HG03342 (cell line): ENCODE results near the gene SUGP2.

Experiments
- ATAC-seq: cut with Tn5 transposase; IDR thresholded peaks from one replicate; pipeline ENCODE4 v1.9.1; 2021; ENCODE audit warnings: mild to moderate bottlenecking, moderate library complexity; ENCODE audit not compliant: unreplicated experiment

SUGP2 gene

GRCh38 chr19:18993115-18993514, 40.2 kb downstream of the SUGP2 start:
- ATAC-seq: no peak

- ATAC-seq: no peak
Measured at GRCh38 chr19:18992696-18993095, 40.6 kb downstream of the SUGP2 start.

GRCh38 chr19:18991468-18991867, 41.8 kb downstream of the SUGP2 start:
- ATAC-seq: no peak

- no peak for ATAC-seq
Measured at GRCh38 chr19:18991006-18991405, 42.3 kb downstream of the SUGP2 start.

- ATAC-seq: no peak
Measured at GRCh38 chr19:18990128-18990708, 43.1 kb downstream of the SUGP2 start.

GRCh38 chr19:18989316-18989715, 44.0 kb downstream of the SUGP2 start:
- ATAC-seq: no peak

- no peak for ATAC-seq
Measured at GRCh38 chr19:18987456-18987855, 45.9 kb downstream of the SUGP2 start.

GRCh38 chr19:18985257-18985656, 48.1 kb downstream of the SUGP2 start:
- no peak for ATAC-seq

GRCh38 chr19:18984251-18984650, 49.1 kb downstream of the SUGP2 start:
- ATAC-seq: no peak

- no peak for ATAC-seq
Measured at GRCh38 chr19:18982669-18983068, 50.6 kb downstream of the SUGP2 start.

GRCh38 chr19:18980432-18981020, 52.8 kb downstream of the SUGP2 start:
- ATAC-seq: no peak

- ATAC-seq: no peak
Measured at GRCh38 chr19:18978616-18979015, 54.7 kb downstream of the SUGP2 start.

GRCh38 chr19:18975869-18976268, 57.4 kb downstream of the SUGP2 start:
- no peak for ATAC-seq

- no peak for ATAC-seq
Measured at GRCh38 chr19:18975011-18975410, 58.3 kb downstream of the SUGP2 start.

- ATAC-seq: no peak
Measured at GRCh38 chr19:18972851-18973250, 60.5 kb downstream of the SUGP2 start.

GRCh38 chr19:18972301-18972811, 61.0 kb downstream of the SUGP2 start:
- ATAC-seq: no peak

- ATAC-seq: no peak
Measured at GRCh38 chr19:18969931-18970659, 63.2 kb downstream of the SUGP2 start.

- no peak for ATAC-seq
Measured at GRCh38 chr19:18967358-18968146, 65.8 kb downstream of the SUGP2 start.

- no peak for ATAC-seq
Measured at GRCh38 chr19:18966307-18966706, 67.0 kb downstream of the SUGP2 start.

GRCh38 chr19:18964121-18964520, 69.2 kb downstream of the SUGP2 start:
- no peak for ATAC-seq
